AG10803 (cell line): ENCODE data around the gene POC1B.

Experiments
- DNase-seq: peaks from one replicate; pipeline ENCODE4 v3.0.0; 2010; ENCODE audit warnings: low read depth
- H3K4me3 ChIP-seq: 2 replicates; pipeline ENCODE4 v1.5.1; 2011; ENCODE audit warnings: mild to moderate bottlenecking, low read length, control low read depth
- TF ChIP-seq, protein P1 (sequence below): conservative IDR thresholded peaks from 2 replicates; pipeline ENCODE4 v1.5.1; 2011; ENCODE audit warnings: mild to moderate bottlenecking, low read length, control low read depth, inconsistent platforms

POC1B gene

DNA sequence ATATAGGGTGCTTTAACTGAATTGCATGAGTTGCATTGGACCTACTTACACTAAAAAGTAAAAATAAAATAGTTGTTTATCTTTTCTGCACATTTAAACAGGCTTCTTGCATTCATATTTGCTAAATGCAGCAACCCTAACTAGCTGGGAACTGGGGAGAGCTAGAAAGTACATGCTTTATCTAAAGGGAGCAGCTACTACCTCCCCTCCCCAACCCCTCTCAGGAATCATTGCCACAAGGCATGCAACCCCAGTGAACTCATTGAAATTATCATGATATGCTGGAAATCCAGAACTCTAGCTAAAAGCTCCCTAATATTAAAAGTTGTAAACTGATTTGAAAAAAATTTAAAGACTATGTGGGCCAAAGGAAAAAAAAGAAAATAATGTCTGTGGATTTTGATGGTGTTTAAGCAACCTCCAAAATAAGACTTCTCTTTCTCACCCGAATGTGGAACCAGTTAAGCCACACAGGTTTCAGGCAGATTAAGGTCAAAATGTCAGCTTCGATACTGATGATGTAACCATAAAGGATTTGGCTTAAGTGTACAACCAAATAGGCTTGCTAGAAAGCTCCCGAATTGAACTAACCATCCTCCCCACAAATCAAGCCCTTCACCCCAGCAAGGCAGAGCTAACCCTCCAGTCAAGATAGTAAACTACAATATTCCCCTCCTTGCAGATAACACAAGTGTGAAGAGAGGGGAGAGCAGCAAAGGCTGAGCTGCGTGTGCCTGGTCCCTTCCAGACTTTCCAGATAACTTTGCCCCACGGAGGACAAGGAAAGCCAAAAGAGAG lies 13.8 kb upstream of the POC1B start:
- no peak overlapping the region for H3K4me3 ChIP-seq
- DNase-seq, result no peak
- TF ChIP-seq, protein P1, sequence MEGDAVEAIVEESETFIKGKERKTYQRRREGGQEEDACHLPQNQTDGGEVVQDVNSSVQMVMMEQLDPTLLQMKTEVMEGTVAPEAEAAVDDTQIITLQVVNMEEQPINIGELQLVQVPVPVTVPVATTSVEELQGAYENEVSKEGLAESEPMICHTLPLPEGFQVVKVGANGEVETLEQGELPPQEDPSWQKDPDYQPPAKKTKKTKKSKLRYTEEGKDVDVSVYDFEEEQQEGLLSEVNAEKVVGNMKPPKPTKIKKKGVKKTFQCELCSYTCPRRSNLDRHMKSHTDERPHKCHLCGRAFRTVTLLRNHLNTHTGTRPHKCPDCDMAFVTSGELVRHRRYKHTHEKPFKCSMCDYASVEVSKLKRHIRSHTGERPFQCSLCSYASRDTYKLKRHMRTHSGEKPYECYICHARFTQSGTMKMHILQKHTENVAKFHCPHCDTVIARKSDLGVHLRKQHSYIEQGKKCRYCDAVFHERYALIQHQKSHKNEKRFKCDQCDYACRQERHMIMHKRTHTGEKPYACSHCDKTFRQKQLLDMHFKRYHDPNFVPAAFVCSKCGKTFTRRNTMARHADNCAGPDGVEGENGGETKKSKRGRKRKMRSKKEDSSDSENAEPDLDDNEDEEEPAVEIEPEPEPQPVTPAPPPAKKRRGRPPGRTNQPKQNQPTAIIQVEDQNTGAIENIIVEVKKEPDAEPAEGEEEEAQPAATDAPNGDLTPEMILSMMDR, result no peak

DNA sequence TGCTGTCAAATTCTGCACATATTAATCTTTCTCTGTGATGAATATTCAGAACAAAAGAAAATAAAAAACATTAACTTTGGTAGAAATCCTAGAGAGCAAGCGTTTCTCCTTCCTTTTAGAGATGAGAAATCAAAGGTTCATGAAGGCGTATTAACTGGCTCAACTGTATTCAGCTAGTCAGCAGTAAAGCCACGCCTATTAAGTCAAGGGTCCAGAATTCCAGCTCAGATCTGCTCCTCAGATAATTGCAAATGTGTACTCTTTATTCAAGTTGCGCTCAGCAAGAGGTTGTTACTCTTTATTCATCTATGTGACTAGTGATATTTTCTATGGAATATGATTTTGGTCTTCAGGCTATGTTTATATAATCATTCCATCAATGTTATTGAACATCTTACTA lies 13.1 kb upstream of the POC1B start:
- no peak overlapping the region for H3K4me3 ChIP-seq
- TF ChIP-seq, protein P1, result no peak
- no peak for DNase-seq

DNA sequence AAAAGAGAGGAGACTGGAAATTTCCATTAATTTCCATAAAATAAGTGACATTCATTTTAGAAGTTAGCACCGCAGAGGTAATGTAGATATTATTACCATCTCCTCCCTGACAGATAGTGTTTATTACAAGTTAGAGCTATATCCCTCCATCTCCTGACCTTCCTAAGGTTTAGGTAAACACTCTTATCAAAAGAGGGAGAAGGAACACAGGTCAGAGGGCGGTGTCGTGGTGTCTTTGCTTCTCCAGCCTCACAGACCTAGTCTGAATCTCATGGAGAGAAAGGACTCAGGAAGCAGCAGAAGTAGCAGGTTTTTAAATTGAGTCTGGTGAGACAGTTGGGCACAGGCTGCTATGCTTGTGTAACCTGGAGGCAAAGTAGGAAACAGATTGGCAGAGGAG lies 11.5 kb upstream of the POC1B start:
- no peak for DNase-seq
- TF ChIP-seq, protein P1, result no peak
- no peak overlapping the region for H3K4me3 ChIP-seq

DNA sequence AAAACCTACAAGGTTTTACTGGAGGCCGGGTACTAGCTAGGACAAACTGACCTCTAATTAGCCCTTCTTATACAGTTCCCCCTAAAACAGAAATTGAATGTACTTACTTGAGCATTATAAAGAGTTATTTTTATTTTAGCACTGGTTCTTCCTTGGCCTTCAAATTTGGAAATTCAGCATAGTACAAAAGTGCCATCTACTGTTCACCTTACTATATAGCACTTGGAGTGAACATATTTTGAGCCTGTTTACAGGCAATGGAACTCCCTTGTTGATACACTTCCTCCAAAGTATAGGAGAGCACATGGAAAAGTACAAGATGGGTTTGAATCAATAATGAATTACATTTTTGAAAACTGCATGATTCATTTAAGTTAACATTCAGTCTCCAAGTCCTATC lies 3.9 kb upstream of the POC1B start:
- TF ChIP-seq, protein P1, result peak; percentile 87
- H3K4me3 ChIP-seq, result no peak overlapping the region
- peak; percentile 61 for DNase-seq

DNA sequence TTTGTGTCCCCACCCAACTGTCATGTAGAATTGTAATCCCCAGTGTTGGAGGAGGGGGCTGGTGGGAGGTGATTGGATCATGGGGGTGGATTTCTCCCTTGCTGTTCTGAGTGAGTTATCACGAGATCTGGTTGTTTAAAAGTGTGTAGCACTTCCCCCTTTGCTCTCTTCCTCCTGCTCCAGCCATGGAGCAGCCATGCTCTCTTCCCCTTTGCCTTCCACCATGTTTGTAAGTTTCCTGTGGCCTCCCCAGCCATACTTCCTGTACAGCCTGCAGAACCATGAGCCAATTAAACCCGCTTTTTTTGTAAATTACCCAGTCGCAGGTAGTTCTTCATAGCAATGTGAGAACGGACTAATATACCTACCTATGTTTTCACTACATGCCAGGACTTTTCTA lies 2.6 kb upstream of the POC1B start:
- no peak overlapping the region for H3K4me3 ChIP-seq
- DNase-seq, result no peak
- TF ChIP-seq, protein P1, result no peak

DNA sequence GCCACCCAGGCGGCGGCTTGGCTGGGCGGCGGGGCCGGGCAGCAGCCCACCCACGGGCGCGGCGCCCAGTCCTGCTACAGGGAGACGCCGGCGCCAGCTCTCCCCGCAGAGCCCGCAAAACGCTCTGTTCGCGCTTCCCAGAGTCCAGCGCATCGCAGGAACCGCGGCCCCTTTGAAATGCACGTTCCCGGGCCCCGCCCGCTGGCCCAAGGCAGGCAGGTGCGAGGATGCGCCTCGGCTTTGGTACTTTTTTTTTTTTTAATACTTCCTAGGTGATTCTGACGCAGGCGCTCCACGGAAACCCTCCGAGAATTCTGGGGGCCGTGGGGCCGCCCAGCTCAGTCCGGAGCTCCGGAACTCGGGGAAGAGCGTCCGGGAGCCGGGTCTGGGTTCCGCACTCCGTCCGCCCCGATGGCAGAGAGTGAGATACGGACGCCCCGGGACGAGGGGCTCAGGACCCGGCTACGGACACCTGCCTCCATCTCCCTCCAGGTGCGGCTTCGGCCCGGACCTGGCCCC lies 483 bp downstream of the POC1B start:
- TF ChIP-seq, protein P1, result no peak
- DNase-seq, result no peak
- H3K4me3 ChIP-seq, result peak overlapping the region; percentile 88

DNA sequence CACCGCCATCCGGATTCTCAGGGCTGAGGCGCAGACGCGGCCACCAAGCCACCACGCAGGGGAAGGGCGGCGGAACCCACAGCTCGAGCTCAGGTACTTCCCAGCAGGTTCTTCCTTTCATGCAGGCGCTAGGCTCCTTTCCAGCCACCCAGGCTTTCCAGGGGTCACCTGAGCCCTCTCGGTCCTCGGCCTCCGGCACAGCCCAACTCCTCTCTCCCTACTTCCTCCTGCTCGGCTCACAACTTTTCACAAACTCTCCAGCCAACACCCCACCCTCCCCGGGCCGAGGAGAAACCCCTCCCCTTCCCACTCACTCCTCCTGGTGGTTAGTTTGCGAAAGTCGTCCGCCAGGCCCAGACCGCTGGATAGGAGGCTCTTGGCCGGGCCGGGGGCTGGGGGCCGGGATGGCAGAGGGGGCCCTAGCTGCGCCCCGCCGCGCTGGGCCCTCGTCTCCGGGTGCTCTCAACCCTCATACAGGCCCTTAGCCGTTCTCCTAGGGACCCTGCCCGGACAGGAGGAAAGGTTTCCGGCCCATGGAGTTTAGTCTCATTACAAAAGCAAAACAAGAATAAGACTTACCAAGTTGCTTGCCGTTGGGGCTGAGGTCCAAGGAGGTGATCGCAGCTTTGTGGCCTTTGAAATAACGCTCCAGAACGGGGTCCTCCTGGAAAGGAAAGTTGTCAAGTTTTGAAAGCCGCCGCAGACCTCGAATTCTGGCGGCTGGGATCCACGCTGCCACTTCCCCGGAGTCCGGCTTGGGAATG lies 1.1 kb downstream of the POC1B start, which contains the start of gene GALNT4:
Gene GALNT4, minus strand, starts transcription at position 256 of the 764 bp plus-strand sequence. Its CDS starts 247 bp downstream, at position 9.
- DNase-seq, result peak; percentile 82
- peak within 1 kb of the TSS; percentile 88 for H3K4me3 ChIP-seq
- TF ChIP-seq, protein P1, result peak; percentile 68
